LHCN-M2 (cell line): Measurements from ENCODE around the gene TTC16. TPM values are rescaled to one million over a fixed set of nuclear protein-coding genes. Genes with fewer than 3 reads are reported as not detected.

ENCODE experiments used
- DNase-seq: peaks from one replicate; pipeline ENCODE4 v3.0.0-alpha.2; 2012; ENCODE audit warnings: low read depth
- total RNA-seq: library from RNA; depleted of rRNA; stranded (reverse); fragments of >200 nt; gene quantifications from 2 replicates; pipeline ENCODE4 v1.2.3, GENCODE V29; 2014

Gene TTC16
- total RNA-seq, 1 experiment from 2014 or later, result not detected

GRCh38 chr9:127694890-127695720, 20.8 kb upstream of the TTC16 start:
- no peak for DNase-seq

- DNase-seq, result no peak
These were observed 18.3 kb upstream of the TTC16 start for GRCh38 chr9:127697575-127697974.

- DNase-seq, result no peak
These were observed 17.5 kb upstream of the TTC16 start for GRCh38 chr9:127698386-127698785.

GRCh38 chr9:127698985-127699670, 16.8 kb upstream of the TTC16 start:
- DNase-seq, result peak; percentile 88

- no peak for DNase-seq
These were observed 15.7 kb upstream of the TTC16 start for GRCh38 chr9:127700140-127700539.

- no peak for DNase-seq
These were observed 15.2 kb upstream of the TTC16 start for GRCh38 chr9:127700594-127701255.

- DNase-seq, result no peak
These were observed 12.5 kb upstream of the TTC16 start for GRCh38 chr9:127703289-127703946.

GRCh38 chr9:127705577-127706379, 10.1 kb upstream of the TTC16 start:
- DNase-seq, result peak; percentile 31

GRCh38 chr9:127706836-127707241, 9.0 kb upstream of the TTC16 start, which contains the start of gene CFAP157:
Gene CFAP157 (plus strand): TSS chr9:127706988. CDS start chr9:127707032, 44 bp downstream.
- DNase-seq, result no peak

- DNase-seq, result no peak
These were observed 8.1 kb upstream of the TTC16 start for GRCh38 chr9:127707766-127708165.

- DNase-seq, result no peak
These were observed 6.8 kb upstream of the TTC16 start for GRCh38 chr9:127708952-127709587.

GRCh38 chr9:127710204-127710783, 5.6 kb upstream of the TTC16 start:
- no peak for DNase-seq

GRCh38 chr9:127711226-127711701, 4.6 kb upstream of the TTC16 start:
- no peak for DNase-seq

GRCh38 chr9:127711831-127712274, 4.0 kb upstream of the TTC16 start:
- no peak for DNase-seq

- DNase-seq, result no peak
These were observed 3.5 kb upstream of the TTC16 start for GRCh38 chr9:127712371-127712770.

- no peak for DNase-seq
These were observed 3.0 kb upstream of the TTC16 start for GRCh38 chr9:127712867-127713266.

- DNase-seq, result no peak
These were observed 1.7 kb upstream of the TTC16 start for GRCh38 chr9:127714020-127714750.

GRCh38 chr9:127714951-127715469, 869 bp upstream of the TTC16 start:
- DNase-seq, result no peak

- no peak for DNase-seq
These were observed 533 bp downstream of the TTC16 start for GRCh38 chr9:127716412-127716811.
